Measurements from ENCODE around the gene CCNI.
A peak's percentile ranks its signal among the peaks of the same experiment; 100 is the strongest.

CCNI gene

DNA sequence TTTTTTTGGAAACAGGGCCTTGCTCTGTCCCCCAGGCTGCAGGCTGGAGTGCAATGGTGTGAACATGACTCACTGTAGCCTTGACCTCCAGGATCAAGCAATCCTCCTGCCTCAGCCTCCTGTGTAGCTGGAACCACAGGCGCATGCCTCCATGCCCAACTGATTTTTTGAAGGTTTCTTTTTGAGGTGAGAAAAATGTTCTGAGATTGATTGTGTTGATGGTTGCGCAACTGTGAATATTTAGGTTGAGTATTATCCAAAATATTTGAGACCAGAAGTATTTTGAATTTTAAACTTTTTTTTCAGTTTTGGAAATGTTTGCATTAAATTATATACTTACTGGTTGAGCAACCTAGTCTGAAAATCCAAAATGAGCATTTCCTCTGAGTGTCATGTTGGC lies 2.6 kb upstream of the CCNI start:
- no peak overlapping the region for H3K4me3 ChIP-seq (ENCODE audit: low read length)
- H3K18ac ChIP-seq (ENCODE audit: low read length): no peak overlapping the region
- H3K79me2 ChIP-seq (ENCODE audit: control insufficient read depth, insufficient read depth, low read length): peaks cover 21% of the 10 kb centered on the region
- H3K27ac ChIP-seq (ENCODE audit: low read depth, low read length): no peak overlapping the region
- no peak overlapping the region for H3K4ac ChIP-seq (ENCODE audit: low read depth, low read length)
- H3K9ac ChIP-seq (ENCODE audit: low read length): no peak overlapping the region
- DNase-seq: no peak
- no peak overlapping the region for H2BK120ac ChIP-seq (ENCODE audit: low read depth, low read length)
- no peak overlapping the region for H3K4me2 ChIP-seq (ENCODE audit: low read length)
- WGBS (ENCODE audit: extremely low coverage, insufficient coverage, low lambda C conversion rate): no CpG with 5 or more reads among the region's 2 CpGs
- no peak overlapping the region for H2BK5ac ChIP-seq (ENCODE audit: low read length)
- H4K8ac ChIP-seq (ENCODE audit: low read depth, low read length): no peak overlapping the region
- H3K23ac ChIP-seq (ENCODE audit: low read length): no peak overlapping the region
- no peak overlapping the region for H2BK15ac ChIP-seq (replicated peaks; ENCODE audit: low read depth)
- H4K5ac ChIP-seq (ENCODE audit: low read length): no peak overlapping the region
- H3K36me3 ChIP-seq (ENCODE audit: control insufficient read depth, insufficient read depth, low read length): no peaks in the 10 kb centered on the region
- no peaks in the 10 kb centered on the region for H3K27me3 ChIP-seq (ENCODE audit: insufficient read depth, low read length, poor library complexity)
- no peak overlapping the region for H3K56ac ChIP-seq (ENCODE audit: low read length)
- H3K4me1 ChIP-seq (ENCODE audit: control insufficient read depth, low read depth, low read length): no peaks in the 10 kb centered on the region
- peaks cover 1% of the 10 kb centered on the region for H3K79me1 ChIP-seq (ENCODE audit: low read length)
- H2AK5ac ChIP-seq (ENCODE audit: low read length): no peak overlapping the region

DNA sequence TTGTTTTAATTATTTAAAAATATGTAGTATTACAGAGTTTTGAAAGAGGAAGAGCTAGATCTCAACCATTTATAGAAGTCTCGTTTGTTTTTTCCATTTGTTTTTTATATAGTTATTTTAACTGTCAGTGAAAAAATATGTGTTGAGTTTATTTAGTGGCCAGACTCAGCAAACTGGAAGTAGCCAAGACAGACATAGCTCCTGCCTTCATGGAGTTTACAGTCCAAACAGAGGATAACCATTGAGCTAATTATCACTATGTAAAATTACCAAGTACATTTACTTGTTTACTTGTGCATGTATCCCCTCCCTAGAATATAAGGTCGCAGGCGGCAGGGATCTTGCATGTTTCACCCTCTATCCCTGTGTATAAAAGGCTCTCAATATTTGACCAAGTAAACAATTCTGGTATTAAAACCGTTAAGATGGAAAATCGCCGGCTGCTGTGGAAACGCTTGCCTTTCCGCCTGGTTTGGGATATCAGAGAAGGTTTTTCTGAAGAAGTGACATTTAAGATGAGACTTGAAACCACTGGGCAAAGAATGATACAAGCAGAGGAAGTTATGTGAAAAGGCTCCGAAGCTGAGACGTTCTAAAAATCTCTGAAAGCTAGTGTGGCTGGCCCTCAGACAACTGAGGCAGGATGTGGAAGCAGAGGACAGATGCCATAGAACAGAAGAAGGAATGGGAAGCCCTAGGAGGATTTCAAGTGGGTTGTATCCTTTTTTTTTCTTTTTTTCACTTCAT lies 1.3 kb upstream of the CCNI start:
- H4K5ac ChIP-seq (ENCODE audit: low read length): no peak overlapping the region
- H3K27me3 ChIP-seq (ENCODE audit: insufficient read depth, low read length, poor library complexity): no peaks in the 10 kb centered on the region
- no peak overlapping the region for H2BK5ac ChIP-seq (ENCODE audit: low read length)
- no peak overlapping the region for H3K4me3 ChIP-seq (ENCODE audit: low read length)
- H3K23ac ChIP-seq (ENCODE audit: low read length): no peak overlapping the region
- WGBS (ENCODE audit: extremely low coverage, insufficient coverage, low lambda C conversion rate): 100% methylated on average over 1 of the region's 10 CpGs
- no peaks in the 10 kb centered on the region for H3K36me3 ChIP-seq (ENCODE audit: control insufficient read depth, insufficient read depth, low read length)
- H3K4ac ChIP-seq (ENCODE audit: low read depth, low read length): no peak overlapping the region
- no peak overlapping the region for H2AK5ac ChIP-seq (ENCODE audit: low read length)
- H4K8ac ChIP-seq (ENCODE audit: low read depth, low read length): peak overlapping the region; percentile 86
- H2BK15ac ChIP-seq (replicated peaks; ENCODE audit: low read depth): no peak overlapping the region
- peaks cover 1% of the 10 kb centered on the region for H3K79me1 ChIP-seq (ENCODE audit: low read length)
- H3K18ac ChIP-seq (ENCODE audit: low read length): no peak overlapping the region
- H3K9ac ChIP-seq (ENCODE audit: low read length): no peak overlapping the region
- H2BK120ac ChIP-seq (ENCODE audit: low read depth, low read length): no peak overlapping the region
- H3K79me2 ChIP-seq (ENCODE audit: control insufficient read depth, insufficient read depth, low read length): peaks cover 34% of the 10 kb centered on the region
- no peak overlapping the region for H3K4me2 ChIP-seq (ENCODE audit: low read length)
- no peak overlapping the region for H3K56ac ChIP-seq (ENCODE audit: low read length)
- H3K4me1 ChIP-seq (ENCODE audit: control insufficient read depth, low read depth, low read length): no peaks in the 10 kb centered on the region
- no peak for DNase-seq
- H3K27ac ChIP-seq (ENCODE audit: low read depth, low read length): no peak overlapping the region

DNA sequence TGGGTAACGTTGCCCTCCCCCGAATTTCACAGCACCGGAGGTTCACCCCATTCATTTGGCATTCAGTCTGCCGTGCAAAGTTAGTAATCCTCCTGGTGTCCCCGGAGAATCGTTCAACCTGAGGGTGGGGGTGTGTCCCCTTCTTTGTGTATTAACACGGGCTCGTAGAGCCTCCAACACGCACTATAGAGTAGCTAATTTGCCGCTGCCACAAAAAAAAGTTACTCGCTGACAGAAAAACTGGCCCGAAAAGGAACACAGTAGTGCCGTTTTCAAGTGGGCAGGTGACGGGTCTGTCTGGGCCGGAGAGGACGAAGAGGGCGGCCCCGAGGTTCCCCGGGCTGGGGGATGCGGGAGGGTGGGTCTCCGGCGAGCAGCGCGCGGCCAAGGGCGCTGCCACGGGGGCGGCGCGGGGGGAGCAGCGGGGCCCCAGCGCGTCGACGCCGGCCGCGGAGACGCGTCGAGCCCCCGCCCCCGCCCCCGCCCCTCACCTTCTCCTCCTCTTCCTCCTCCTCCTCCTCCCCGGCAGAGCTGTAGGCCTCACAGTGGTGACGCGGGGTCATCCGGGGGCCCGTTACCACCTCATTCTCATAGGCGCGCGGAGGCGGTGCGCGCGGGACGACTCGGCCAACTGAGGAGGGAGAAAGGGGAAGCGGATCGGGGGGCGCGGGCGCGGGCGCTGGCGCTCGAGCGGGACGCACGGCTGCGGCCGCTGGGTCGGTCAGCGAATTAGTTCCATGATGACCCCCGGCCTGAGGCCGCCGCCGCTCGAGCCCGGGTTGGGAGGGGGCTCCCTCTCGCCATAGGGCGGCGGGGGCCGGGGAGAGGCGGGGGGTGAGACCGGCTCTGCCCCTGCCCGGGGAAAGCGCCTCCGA lies 571 bp downstream of the CCNI start:
- Histone ChIP-seq H3K79me2 (ENCODE audit: control insufficient read depth, insufficient read depth, low read length) (peaks cover 47% of the 10 kb centered on the region), H3K4me2 (ENCODE audit: low read length) (peak overlapping the region; percentile 2), H2BK120ac (ENCODE audit: low read depth, low read length) (peak overlapping the region; percentile 89), H2AK5ac (ENCODE audit: low read length) (no peak overlapping the region), H4K8ac (ENCODE audit: low read depth, low read length) (no peak overlapping the region), H3K4me1 (ENCODE audit: control insufficient read depth, low read depth, low read length) (no peaks in the 10 kb centered on the region), H3K4me3 (ENCODE audit: low read length) (peak overlapping the region; percentile 95), H3K23ac (ENCODE audit: low read length) (no peak overlapping the region), H3K79me1 (ENCODE audit: low read length) (peaks cover 3% of the 10 kb centered on the region), H3K27ac (ENCODE audit: low read depth, low read length) (peak overlapping the region; percentile 84), H3K18ac (ENCODE audit: low read length) (peak overlapping the region; percentile 98), H3K27me3 (ENCODE audit: insufficient read depth, low read length, poor library complexity) (no peaks in the 10 kb centered on the region), H2BK15ac (replicated peaks; ENCODE audit: low read depth) (no peak overlapping the region), H2BK5ac (ENCODE audit: low read length) (peak overlapping the region; percentile 71), H3K56ac (ENCODE audit: low read length) (peak overlapping the region; percentile 93), H3K4ac (ENCODE audit: low read depth, low read length) (peak overlapping the region; percentile 97), H3K9ac (ENCODE audit: low read length) (peak overlapping the region; percentile 99), H3K36me3 (ENCODE audit: control insufficient read depth, insufficient read depth, low read length) (no peaks in the 10 kb centered on the region), H4K5ac (ENCODE audit: low read length) (no peak overlapping the region)
- peak; percentile 83 for DNase-seq
- no CpG with 5 or more reads among the region's 89 CpGs for WGBS (ENCODE audit: extremely low coverage, insufficient coverage, low lambda C conversion rate)

DNA sequence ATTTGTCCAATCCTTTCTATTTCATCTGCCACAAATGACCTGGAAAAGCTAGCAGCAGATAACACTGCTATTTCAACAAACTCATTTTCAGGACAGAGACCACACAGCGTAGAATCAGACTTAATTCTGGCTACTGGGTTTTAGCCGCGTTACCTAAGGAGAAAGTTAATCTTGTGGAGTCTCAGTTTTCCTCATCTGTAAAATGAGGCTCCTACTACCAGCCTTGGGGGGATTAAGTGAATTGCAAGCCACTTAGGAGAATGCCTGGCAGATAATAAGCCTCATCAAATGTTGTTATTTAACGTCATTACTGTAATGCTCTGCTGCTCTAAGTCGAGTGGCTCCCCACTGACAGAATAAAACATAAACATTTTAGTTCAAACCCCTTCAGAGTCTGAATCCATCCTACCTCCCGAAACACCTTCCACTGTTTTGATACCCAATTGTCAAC lies 1.4 kb downstream of the CCNI start:
- no peak overlapping the region for H2BK120ac ChIP-seq (ENCODE audit: low read depth, low read length)
- no peak overlapping the region for H2BK15ac ChIP-seq (replicated peaks; ENCODE audit: low read depth)
- no peak overlapping the region for H3K4ac ChIP-seq (ENCODE audit: low read depth, low read length)
- peak overlapping the region; percentile 48 for H3K4me3 ChIP-seq (ENCODE audit: low read length)
- H3K36me3 ChIP-seq (ENCODE audit: control insufficient read depth, insufficient read depth, low read length): no peaks in the 10 kb centered on the region
- H3K56ac ChIP-seq (ENCODE audit: low read length): peak overlapping the region; percentile 85
- no peaks in the 10 kb centered on the region for H3K27me3 ChIP-seq (ENCODE audit: insufficient read depth, low read length, poor library complexity)
- peak overlapping the region; percentile 67 for H3K9ac ChIP-seq (ENCODE audit: low read length)
- no peak for DNase-seq
- H3K79me1 ChIP-seq (ENCODE audit: low read length): peaks cover 3% of the 10 kb centered on the region
- WGBS (ENCODE audit: extremely low coverage, insufficient coverage, low lambda C conversion rate): no CpG with 5 or more reads among the region's 6 CpGs
- H3K23ac ChIP-seq (ENCODE audit: low read length): no peak overlapping the region
- no peaks in the 10 kb centered on the region for H3K4me1 ChIP-seq (ENCODE audit: control insufficient read depth, low read depth, low read length)
- H4K5ac ChIP-seq (ENCODE audit: low read length): no peak overlapping the region
- H4K8ac ChIP-seq (ENCODE audit: low read depth, low read length): no peak overlapping the region
- peaks cover 54% of the 10 kb centered on the region for H3K79me2 ChIP-seq (ENCODE audit: control insufficient read depth, insufficient read depth, low read length)
- no peak overlapping the region for H3K27ac ChIP-seq (ENCODE audit: low read depth, low read length)
- H3K4me2 ChIP-seq (ENCODE audit: low read length): peak overlapping the region; percentile 62
- no peak overlapping the region for H2BK5ac ChIP-seq (ENCODE audit: low read length)
- H2AK5ac ChIP-seq (ENCODE audit: low read length): no peak overlapping the region
- H3K18ac ChIP-seq (ENCODE audit: low read length): no peak overlapping the region

DNA sequence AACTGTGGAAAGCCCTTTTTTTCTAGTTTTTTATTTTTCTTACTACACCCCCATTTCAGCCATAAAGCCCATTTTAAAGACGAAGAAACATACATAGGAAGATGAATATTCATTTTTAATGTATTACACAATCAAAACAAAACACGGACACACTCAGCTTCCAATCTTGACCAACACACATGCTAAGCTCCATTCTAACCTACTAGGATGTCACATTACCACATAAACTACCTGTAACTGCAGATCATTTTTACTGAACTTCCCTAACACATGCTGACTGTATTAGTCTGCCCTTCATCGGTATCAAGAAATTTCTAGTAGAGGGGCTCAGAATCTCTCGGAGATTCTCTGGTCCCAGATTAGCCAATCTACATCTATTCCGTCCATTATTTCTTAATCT lies 1.8 kb downstream of the CCNI start:
- no CpG with 5 or more reads among the region's 5 CpGs for WGBS (ENCODE audit: extremely low coverage, insufficient coverage, low lambda C conversion rate)
- no peak for DNase-seq
- Histone ChIP-seq H4K5ac (ENCODE audit: low read length) (no peak overlapping the region), H3K23ac (ENCODE audit: low read length) (no peak overlapping the region), H3K79me1 (ENCODE audit: low read length) (peaks cover 5% of the 10 kb centered on the region), H2BK5ac (ENCODE audit: low read length) (no peak overlapping the region), H3K27me3 (ENCODE audit: insufficient read depth, low read length, poor library complexity) (no peaks in the 10 kb centered on the region), H3K4ac (ENCODE audit: low read depth, low read length) (no peak overlapping the region), H3K9ac (ENCODE audit: low read length) (peak overlapping the region; percentile 67), H2BK120ac (ENCODE audit: low read depth, low read length) (no peak overlapping the region), H2AK5ac (ENCODE audit: low read length) (no peak overlapping the region), H2BK15ac (replicated peaks; ENCODE audit: low read depth) (no peak overlapping the region), H3K4me1 (ENCODE audit: control insufficient read depth, low read depth, low read length) (no peaks in the 10 kb centered on the region), H3K56ac (ENCODE audit: low read length) (peak overlapping the region; percentile 85), H3K18ac (ENCODE audit: low read length) (no peak overlapping the region), H3K36me3 (ENCODE audit: control insufficient read depth, insufficient read depth, low read length) (no peaks in the 10 kb centered on the region), H3K4me2 (ENCODE audit: low read length) (peak overlapping the region; percentile 62), H3K79me2 (ENCODE audit: control insufficient read depth, insufficient read depth, low read length) (peaks cover 56% of the 10 kb centered on the region), H3K4me3 (ENCODE audit: low read length) (peak overlapping the region; percentile 48), H3K27ac (ENCODE audit: low read depth, low read length) (no peak overlapping the region), H4K8ac (ENCODE audit: low read depth, low read length) (no peak overlapping the region)

Data from mesendoderm (in vitro differentiated cells).